ENCODE measurements around the gene RFX2.
"Not testable (repeated sequence)": the region's sequence is repeated elsewhere in the genome, so short reads cannot be mapped to it uniquely, and the experiment has no call there.

RFX2 gene

DNA sequence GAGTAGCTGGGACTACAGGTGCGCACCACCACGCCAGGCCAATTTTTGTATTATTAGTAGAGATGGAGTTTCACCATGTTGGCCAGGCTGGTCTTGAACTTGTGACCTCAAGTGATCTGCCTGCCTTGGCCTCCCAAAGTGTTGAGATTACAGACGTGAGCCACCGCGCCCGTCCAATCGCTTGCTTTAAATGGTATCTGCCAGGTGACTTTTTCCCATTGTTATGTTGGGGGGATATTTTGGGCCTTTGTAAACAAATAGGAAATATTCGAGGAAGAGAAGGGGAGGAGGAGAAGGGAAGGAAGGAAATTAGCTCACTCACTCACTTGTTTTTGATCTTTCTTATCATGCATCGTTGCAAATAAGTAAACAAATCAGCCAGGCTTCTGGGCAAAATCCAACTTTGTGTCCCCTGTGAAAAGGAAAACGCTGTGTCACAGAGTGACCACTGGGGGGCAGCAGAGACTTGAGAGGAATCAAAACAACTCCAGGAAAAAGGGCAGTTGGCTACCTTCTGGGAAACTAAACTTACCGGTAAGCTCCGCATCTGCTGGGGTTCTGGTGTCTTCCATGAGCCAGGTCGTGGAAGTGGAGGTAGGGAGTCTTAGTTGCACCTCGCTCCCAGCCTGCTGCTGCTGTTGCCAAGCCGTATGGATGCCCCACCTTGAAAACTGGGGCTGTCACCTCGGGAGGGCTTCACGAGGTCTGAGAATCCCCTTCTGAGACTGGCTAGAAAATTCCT is 123.1 kb downstream of the RFX2 start (continued):
- TF ChIP-seq, protein P1, sequence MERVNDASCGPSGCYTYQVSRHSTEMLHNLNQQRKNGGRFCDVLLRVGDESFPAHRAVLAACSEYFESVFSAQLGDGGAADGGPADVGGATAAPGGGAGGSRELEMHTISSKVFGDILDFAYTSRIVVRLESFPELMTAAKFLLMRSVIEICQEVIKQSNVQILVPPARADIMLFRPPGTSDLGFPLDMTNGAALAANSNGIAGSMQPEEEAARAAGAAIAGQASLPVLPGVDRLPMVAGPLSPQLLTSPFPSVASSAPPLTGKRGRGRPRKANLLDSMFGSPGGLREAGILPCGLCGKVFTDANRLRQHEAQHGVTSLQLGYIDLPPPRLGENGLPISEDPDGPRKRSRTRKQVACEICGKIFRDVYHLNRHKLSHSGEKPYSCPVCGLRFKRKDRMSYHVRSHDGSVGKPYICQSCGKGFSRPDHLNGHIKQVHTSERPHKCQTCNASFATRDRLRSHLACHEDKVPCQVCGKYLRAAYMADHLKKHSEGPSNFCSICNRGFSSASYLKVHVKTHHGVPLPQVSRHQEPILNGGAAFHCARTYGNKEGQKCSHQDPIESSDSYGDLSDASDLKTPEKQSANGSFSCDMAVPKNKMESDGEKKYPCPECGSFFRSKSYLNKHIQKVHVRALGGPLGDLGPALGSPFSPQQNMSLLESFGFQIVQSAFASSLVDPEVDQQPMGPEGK (CRISPR knock-in tag; IDR thresholded peaks at IDR 0.05; ENCODE audit: borderline replicate concordance): no peak

GRCh38 chr19:5985837-5986236 is 124.5 kb downstream of the RFX2 start:
- not testable (repeated sequence) for ATAC-seq

DNA sequence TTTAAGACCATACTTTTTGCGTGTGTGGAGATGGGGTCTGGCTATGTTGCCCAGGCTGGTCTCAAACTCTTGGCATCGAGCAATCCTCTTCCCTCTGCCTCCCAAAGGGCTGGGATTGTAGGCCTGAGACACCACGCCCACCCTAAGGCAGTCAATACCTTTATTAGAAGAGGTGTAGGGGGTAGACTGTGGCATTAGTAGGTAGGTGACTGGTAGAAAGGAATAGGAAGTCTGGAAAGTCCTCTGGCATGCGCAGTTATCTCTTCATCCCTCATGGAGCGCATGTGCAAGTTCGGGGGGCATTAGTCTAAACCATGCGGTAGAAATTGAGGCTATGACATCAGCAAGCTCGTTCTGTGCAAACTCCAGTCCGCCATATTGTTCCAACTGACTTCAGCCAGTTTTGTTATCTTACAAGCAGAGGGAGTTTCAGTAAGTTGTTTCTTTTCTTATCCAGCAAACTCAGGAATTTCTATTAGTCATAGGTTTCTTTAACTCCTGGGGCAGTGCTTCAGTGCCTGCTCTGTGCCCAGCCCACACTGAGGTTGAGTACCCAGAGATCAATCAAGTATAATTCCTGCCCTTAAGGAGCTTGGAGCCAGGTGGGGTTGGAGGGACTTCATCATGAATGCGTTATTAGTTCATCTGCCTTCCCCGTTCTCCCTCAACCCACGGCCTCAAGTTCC is 125.1 kb downstream of the RFX2 start:
- TF ChIP-seq TOX (CRISPR knock-in tag; IDR thresholded peaks at IDR 0.05; ENCODE audit: borderline replicate concordance) (no peak), ZNF70 (CRISPR knock-in tag; IDR thresholded peaks at IDR 0.05) (no peak), ZNF565 (CRISPR knock-in tag; conservative IDR thresholded peaks at IDR 0.05; ENCODE audit: low read depth) (no peak), RARB (CRISPR knock-in tag; IDR thresholded peaks at IDR 0.05) (no peak), ZFP30 (CRISPR knock-in tag; IDR thresholded peaks at IDR 0.05) (no peak), ZFP3 (CRISPR knock-in tag; IDR thresholded peaks at IDR 0.05) (no peak), ARNTL (CRISPR knock-in tag; IDR thresholded peaks at IDR 0.05; ENCODE audit: borderline replicate concordance, low read depth) (no peak), CSDC2 (CRISPR knock-in tag; IDR thresholded peaks at IDR 0.05) (no peak), ZC3H10 (CRISPR knock-in tag; IDR thresholded peaks at IDR 0.05) (no peak), GLIS3 (CRISPR knock-in tag; IDR thresholded peaks at IDR 0.05) (no peak), ISL1 (CRISPR knock-in tag; IDR thresholded peaks at IDR 0.05) (no peak), SNAI2 (CRISPR knock-in tag; IDR thresholded peaks at IDR 0.05) (no peak), TCF4 (CRISPR knock-in tag; IDR thresholded peaks at IDR 0.05; ENCODE audit: borderline replicate concordance) (no peak), CREB5 (CRISPR knock-in tag; IDR thresholded peaks at IDR 0.05; ENCODE audit: low read depth) (no peak)
- TF ChIP-seq, protein P2, sequence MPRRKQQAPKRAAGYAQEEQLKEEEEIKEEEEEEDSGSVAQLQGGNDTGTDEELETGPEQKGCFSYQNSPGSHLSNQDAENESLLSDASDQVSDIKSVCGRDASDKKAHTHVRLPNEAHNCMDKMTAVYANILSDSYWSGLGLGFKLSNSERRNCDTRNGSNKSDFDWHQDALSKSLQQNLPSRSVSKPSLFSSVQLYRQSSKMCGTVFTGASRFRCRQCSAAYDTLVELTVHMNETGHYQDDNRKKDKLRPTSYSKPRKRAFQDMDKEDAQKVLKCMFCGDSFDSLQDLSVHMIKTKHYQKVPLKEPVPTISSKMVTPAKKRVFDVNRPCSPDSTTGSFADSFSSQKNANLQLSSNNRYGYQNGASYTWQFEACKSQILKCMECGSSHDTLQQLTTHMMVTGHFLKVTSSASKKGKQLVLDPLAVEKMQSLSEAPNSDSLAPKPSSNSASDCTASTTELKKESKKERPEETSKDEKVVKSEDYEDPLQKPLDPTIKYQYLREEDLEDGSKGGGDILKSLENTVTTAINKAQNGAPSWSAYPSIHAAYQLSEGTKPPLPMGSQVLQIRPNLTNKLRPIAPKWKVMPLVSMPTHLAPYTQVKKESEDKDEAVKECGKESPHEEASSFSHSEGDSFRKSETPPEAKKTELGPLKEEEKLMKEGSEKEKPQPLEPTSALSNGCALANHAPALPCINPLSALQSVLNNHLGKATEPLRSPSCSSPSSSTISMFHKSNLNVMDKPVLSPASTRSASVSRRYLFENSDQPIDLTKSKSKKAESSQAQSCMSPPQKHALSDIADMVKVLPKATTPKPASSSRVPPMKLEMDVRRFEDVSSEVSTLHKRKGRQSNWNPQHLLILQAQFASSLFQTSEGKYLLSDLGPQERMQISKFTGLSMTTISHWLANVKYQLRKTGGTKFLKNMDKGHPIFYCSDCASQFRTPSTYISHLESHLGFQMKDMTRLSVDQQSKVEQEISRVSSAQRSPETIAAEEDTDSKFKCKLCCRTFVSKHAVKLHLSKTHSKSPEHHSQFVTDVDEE (CRISPR knock-in tag; IDR thresholded peaks at IDR 0.05): no peak
- TF ChIP-seq, protein P3, sequence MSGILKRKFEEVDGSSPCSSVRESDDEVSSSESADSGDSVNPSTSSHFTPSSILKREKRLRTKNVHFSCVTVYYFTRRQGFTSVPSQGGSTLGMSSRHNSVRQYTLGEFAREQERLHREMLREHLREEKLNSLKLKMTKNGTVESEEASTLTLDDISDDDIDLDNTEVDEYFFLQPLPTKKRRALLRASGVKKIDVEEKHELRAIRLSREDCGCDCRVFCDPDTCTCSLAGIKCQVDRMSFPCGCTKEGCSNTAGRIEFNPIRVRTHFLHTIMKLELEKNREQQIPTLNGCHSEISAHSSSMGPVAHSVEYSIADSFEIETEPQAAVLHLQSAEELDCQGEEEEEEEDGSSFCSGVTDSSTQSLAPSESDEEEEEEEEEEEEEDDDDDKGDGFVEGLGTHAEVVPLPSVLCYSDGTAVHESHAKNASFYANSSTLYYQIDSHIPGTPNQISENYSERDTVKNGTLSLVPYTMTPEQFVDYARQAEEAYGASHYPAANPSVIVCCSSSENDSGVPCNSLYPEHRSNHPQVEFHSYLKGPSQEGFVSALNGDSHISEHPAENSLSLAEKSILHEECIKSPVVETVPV (CRISPR knock-in tag; IDR thresholded peaks at IDR 0.05): no peak
- TF ChIP-seq, protein P1 (CRISPR knock-in tag; IDR thresholded peaks at IDR 0.05; ENCODE audit: borderline replicate concordance): no peak
- ATAC-seq: peak; percentile 41; the same call in 2 of the 3 replicates

DNA sequence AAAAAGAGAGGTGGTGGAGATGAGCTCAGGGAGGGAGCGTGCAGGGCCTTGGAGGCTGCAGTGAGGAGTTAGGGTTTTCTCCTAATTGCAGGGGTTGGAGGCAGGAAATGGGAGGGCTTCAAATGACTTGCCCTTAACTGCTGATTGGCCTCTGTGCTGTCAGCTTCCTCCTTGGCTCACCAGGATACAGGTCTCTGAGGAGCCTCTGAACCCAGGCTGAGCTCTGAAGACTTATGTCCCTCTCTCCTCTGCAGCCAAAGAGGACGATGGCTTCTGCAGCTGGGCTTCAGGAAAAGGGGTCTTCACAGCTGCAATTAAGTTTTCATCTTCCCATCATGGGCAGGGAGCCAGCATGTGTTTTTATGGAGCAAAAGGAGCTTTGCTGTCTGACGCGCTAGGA is 125.7 kb downstream of the RFX2 start:
- ATAC-seq: no peak
- TF ChIP-seq, protein P4, sequence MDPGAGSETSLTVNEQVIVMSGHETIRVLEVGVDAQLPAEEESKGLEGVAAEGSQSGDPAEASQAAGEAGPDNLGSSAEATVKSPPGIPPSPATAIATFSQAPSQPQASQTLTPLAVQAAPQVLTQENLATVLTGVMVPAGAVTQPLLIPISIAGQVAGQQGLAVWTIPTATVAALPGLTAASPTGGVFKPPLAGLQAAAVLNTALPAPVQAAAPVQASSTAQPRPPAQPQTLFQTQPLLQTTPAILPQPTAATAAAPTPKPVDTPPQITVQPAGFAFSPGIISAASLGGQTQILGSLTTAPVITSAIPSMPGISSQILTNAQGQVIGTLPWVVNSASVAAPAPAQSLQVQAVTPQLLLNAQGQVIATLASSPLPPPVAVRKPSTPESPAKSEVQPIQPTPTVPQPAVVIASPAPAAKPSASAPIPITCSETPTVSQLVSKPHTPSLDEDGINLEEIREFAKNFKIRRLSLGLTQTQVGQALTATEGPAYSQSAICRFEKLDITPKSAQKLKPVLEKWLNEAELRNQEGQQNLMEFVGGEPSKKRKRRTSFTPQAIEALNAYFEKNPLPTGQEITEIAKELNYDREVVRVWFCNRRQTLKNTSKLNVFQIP (CRISPR knock-in tag; IDR thresholded peaks at IDR 0.05; ENCODE audit: borderline replicate concordance, low read depth): no peak
- no peak for TF ChIP-seq ZNF70 (CRISPR knock-in tag; IDR thresholded peaks at IDR 0.05)
- TF ChIP-seq ISL1 (CRISPR knock-in tag; IDR thresholded peaks at IDR 0.05): no peak
- TF ChIP-seq BACH2 (CRISPR knock-in tag; IDR thresholded peaks at IDR 0.05; ENCODE audit: borderline replicate concordance): no peak
- no peak for TF ChIP-seq OSR1 (CRISPR knock-in tag; IDR thresholded peaks at IDR 0.05)
- no peak for TF ChIP-seq TOX (CRISPR knock-in tag; IDR thresholded peaks at IDR 0.05; ENCODE audit: borderline replicate concordance)
- no peak for TF ChIP-seq SNAI2 (CRISPR knock-in tag; IDR thresholded peaks at IDR 0.05)
- TF ChIP-seq PPARA (CRISPR knock-in tag; IDR thresholded peaks at IDR 0.05; ENCODE audit: borderline replicate concordance): no peak
- TF ChIP-seq, protein P2 (CRISPR knock-in tag; IDR thresholded peaks at IDR 0.05): no peak
